GM21423 (cell line): Measurements from ENCODE around the gene TRPM2.

ENCODE experiments used
- ATAC-seq: cut with Tn5 transposase; IDR thresholded peaks from one replicate; pipeline ENCODE4 v1.9.1; 2021; ENCODE audit warnings: mild to moderate bottlenecking, moderate library complexity; ENCODE audit not compliant: unreplicated experiment

TRPM2 gene

DNA sequence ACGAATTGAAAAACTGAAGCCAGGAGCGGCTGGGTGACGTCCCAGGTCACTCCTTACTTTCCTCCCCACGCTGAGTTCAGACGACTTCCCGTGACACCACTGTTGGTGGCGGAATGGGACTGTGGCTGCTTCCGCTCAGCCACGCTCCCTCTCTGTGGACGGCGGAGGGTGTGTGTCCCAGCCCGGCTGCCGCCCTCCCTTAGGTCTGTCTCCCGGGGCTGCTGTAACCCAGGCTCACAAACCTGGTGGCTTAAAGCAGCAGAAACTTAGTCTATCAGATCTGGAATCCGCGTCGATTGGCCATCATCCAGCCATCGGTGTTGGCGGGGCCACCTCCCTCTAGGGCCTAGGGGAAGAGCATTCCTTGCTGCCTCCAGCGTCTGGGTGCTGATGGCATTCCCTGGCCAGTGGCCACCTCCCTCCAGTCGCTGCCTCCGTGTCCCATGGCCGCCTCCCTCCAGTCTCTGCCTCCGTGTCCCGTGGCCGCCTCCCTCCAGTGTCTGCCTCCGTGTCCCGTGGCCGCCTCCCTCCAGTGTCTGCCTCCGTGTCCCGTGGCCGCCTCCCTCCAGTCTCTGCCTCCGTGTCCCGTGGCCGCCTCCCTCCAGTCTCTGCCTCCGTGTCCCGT lies 17.5 kb downstream of the TRPM2 start:
- ATAC-seq, result no peak

DNA sequence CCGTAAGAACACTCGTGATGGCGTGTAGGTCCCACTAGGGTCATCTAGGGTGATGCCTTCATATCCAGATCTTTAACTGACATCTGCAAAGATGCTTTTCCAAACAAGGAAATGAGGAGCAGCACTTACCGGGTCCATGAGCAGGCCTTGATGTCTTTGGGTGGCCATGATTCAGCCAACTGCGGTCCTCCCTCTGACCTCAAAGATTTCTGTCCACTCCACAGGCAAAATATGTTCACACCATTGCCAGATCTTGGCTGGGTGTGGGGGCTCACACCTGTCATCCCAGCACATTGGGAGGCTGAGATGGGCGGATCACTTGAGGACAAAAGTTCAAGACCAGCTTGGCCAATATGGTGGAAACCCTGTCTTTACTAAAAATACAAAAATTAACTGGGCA lies 18.2 kb downstream of the TRPM2 start:
- no peak for ATAC-seq

DNA sequence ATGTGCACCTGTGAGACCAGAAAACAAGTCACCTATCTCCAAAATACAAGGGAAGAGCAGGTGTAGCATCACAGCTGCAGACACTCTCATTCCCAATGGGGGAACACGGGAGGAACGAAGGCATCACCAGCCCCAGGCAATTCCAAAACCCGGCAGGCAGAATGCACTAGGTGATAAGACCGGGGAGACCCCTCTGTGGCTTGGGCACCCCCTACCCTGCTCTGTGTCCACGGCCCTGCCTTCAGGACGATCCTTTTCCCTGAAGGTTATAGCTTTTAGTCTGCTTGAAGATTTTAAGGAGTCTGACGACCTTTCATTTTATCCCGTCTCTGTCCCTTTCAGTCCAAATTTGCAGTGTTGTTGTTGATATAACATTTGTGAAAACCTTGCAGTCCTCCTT lies 19.2 kb downstream of the TRPM2 start:
- ATAC-seq, result no peak

DNA sequence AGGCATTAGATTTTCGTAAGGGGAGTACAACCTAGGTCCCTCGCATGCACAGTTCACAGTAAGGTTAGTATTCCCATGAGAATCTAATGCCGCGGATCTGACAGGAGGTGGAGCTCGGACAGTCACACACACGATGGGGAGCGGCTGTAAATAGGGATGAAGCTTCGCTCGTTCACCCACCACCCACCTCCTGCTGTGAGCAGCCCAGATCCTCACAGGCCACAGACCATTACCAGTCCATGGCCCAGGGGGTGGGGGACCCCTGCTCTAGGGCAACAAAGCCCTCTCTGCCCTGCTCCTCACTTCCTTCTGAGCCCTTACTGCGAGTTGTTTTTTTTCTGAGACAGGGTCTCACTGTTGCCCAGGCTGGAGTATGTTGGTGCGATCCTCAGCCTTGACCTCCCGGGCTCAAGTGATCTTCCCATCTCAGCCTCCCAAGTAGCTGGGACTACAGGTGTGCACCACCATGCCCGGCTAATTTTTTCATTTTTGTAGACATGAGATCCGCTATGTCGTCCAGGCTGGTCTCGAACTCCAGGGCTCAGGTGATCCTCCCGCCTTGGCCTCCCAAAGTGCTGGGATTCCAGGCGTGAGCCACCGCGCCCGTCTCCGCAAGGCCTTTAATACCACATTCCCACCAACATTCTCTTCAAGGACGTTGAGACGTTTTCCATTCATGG lies 21.3 kb downstream of the TRPM2 start:
- no peak for ATAC-seq

DNA sequence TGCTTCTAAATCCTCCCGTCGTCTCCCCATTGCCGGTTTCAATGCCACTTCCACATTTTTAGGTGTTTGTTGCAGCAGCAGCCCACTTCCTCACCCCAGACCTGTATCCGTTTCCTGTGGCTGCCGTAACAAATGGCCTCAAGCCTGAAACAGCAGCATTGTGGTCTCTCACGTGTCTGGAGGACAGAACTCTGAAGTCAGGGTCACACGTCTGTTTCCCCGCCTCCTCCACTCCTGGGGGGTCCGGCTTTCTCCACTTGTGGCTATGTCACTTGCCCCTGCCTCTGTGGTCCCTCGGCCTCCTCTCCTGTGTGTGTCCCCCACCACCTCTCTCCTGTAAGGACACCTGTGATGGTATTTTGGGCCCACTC lies 21.8 kb downstream of the TRPM2 start:
- no peak for ATAC-seq

DNA sequence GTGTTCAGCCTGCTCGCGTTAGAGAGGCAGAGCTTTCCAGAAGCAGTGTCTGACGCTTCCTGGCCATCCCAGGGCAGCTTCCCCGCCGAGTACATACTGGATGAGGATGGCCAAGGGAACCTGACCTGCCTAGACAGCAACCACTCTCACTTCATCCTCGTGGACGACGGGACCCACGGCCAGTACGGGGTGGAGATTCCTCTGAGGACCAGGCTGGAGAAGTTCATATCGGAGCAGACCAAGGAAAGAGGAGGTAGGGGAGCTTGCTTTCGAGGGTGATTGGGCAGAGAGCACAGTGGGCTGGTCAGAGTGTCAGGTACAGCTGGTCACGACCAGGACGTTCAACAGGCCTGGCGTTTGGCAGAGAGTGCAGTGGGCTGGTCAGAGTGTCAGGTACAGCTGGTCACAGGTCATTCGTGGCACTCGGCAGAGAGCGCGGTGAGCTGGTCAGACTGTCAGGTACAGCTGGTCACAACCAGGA lies 22.4 kb downstream of the TRPM2 start:
- no peak for ATAC-seq

DNA sequence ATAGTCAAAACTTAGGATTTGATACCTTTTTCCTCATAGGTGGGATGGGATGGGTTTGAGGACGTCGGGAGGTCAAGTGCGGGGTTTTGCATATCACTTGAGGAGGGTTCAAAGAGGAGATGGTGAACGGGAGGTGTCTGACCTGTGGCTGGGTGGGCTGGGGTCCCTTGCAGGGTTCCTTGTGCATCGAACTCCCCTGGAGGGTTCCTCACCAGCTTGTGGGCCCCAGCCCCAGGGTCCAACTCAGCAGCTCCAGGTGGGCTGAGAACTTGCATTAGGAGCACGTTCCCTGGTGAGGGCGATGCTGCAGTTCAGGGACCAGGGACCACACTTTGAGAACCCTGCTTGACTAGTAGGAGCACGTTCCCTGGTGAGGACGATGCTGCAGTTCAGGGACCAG lies 23.2 kb downstream of the TRPM2 start:
- ATAC-seq, result no peak

DNA sequence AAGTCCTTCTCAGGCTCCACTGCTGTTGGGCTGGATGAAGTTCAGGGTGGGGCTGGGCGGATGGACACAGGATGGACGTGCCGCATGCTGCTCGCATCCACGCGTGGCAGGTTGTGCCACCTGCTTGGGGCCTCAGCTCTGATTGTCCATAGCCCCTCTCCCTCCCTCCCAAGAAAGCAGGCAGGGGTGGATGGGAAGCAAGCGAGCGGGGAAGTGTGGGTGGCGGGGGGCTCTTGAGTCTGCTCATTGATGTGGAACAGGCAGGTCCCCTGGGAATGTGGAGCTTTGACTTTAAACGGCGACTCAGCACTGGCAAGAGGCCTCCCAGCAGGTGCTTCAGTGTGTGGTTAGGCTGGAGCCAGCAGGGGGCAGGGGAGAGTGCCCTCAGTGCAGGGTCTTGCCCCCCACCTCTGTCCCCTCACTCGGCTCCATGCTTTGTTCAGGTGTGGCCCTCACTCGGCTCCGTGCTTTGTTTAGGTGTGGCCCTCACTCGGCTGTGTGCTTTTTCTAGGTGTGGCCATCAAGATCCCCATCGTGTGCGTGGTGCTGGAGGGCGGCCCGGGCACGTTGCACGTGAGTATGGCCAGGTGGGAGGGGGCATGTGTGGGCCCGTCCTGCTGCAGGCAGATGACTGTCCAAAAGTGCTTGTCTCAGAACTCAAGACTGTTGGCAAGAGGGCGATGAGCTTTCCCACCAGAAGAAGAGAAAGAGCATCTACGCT lies 23.9 kb downstream of the TRPM2 start:
- no peak for ATAC-seq

DNA sequence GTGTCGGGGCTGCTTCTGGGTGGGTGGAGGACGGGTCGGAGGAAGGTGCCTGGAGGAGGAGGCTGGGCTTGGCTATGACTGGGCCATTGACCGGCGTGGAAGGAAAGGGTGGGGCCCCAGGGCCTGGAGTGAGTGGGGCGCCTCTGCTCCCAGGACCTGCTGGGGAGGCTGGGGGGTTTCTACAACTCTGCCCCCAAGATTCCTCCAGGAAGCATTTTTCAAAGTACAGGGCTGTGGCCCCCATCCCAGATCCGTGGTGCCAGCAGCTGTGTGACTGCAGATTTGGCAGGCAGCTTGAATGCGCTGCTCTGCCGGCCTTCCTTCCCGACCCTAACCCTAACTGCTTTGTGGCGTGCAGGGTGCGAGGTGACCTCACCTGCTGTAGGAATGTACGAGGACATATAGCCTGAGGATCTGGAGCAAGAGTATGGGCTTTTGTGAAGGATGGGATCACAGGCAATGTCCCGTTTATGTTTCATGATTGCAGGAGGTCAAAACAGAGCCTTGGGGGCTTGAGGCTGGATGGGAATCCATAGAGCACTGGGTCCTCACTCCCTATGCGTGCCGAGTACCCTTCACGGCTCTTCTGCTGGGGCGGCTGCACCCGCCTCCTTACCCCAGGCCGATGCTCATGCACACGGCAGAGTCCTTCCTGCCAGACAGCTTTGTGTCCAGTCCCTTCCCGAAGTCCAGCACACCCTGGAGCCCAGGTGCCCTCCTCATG lies 24.7 kb downstream of the TRPM2 start:
- ATAC-seq, result no peak

DNA sequence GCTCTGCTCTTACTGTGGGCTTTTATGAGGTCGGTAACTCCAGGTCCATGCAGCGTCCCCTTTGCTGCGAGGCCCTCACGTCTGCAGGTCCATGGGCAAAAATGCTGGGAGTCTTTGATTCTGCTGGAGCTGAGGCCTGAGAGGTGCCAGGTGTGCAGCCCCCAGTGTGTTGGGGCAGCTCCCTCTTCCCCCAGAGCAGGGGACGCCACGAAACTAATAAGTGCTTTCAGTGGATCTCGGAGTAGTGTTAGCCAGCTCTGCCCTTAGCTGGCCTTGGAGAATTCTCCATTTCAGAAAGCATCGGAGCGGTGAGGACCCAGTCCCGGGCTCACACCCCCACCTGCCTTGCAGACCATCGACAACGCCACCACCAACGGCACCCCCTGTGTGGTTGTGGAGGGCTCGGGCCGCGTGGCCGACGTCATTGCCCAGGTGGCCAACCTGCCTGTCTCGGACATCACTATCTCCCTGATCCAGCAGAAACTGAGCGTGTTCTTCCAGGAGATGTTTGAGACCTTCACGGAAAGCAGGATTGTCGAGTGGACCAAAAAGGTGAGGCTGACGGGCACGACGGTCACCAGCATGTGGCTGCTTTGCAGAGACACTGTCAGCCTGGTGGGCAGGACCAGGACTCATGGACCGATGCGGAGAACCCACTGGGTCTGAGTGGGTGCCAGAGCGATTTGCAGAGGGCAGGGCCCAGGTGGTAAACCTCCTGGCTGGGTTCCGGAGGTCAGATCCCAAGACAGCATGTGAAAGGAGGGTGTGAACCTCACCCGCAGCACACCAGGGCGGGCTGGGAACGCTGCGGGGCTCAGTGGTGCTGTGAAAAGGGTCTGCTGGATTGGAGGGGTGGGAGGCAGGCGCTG lies 25.5 kb downstream of the TRPM2 start:
- ATAC-seq, result no peak

DNA sequence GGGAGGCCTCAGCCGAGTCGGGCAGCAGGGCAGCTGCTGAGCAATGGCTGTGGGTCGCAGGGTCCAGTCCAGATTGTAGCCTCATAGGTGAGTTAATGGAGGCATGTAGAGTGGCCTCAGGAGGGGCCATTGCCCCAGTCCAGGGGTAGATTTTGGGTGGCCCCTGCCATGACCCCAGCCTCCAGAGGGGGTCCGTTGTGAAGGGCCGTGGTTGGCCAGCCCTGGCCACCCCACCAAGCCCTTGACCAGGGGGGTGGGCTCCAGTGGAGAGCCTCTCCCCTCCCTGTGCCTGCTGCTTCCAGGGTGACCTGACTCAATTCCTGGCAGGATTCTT lies 26.1 kb downstream of the TRPM2 start:
- no peak for ATAC-seq

DNA sequence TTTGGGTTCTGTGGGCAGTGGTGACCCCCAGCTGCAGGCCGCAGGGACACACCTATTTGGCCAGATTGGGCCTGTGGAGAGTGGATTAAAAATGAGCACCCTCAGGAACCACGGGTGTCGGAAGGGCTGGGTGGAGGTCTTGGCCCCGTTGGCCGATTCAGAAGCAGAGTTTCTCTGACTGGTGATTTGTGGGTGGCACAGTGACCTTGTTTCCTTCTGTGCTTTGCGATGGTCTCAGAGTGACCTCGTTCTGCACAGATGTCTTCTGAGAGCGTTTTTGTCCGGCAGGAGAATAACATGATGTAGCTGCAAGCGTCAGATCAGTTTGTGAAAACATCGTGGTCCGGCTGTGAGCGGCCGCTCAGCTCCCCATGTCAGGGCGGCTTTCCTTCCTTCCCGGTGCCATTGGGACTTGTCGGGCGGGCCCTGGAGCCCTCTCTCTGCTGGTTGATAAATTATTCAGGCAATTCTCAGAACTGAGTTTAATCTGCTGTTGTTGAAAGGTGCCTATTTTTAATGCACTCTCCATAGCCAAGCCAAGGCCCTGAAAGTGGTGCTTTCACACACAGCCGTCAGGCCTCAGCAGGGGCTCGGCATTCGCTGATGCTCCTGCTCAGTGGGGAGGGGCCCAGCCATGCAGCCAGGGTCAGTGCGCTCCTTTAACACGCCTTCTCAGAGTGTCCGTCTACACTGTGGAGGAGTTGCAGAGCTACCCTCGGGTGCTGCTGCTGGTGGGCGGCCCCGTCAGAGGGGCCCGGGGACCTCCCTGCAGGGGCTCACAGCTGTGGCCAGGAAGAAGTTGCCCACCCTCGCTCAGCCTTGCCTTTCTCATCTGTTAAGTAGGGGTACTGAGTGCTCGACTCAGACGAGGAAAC lies 26.8 kb downstream of the TRPM2 start:
- ATAC-seq, result no peak

DNA sequence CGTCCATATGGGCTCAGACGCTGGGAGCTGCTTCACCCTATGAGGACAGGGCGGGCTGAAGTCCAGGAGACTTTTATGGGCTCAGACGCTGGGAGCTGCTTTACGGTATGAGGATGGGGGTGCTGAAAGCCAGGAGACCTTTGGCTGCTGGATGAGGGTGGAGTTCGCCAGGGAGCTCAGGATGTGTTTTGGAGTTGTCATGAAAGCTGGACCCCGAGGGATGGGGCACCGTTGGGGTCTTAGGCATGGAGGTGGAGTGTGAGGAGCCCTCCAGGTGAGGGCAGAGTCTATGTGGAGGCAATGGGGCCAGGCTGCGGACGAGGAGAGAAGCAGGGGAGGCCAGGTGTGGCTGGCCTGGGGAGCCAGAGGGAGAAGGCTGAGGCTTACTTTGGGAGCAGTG lies 27.5 kb downstream of the TRPM2 start:
- no peak for ATAC-seq

DNA sequence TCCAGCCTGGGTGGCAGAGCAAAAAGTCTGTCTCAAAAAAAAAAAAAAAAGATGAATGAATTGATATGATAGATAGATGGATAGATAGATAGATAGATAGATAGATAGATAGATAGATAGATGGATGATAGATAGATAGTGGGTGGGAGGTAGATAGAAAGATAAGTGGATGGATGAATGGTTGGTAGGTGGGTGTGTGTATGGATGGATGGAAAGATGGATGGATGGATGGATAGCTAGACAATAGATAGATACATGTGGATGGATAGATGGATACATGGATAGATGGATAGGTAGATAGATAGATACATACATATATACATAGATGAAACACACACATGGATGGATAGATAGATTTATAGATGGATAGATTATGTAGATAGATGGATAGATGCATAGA lies 28.5 kb downstream of the TRPM2 start:
- ATAC-seq, result no peak

DNA sequence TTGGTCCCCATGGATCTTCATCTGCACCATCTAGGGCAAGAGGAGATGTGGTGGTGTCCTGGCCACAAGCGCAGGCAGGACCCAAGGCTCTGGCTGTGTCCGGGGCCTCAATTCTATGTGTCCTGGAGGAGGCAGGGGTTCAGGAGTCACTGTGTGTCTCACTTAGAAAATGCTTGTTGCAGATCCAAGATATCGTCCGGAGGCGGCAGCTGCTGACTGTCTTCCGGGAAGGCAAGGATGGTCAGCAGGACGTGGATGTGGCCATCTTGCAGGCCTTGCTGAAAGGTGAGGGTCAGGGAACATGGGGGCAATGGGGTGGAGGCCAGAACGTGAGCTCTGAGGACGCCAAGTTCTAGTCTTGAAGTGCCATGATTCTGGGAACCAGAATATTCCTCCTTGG lies 29.1 kb downstream of the TRPM2 start:
- no peak for ATAC-seq

DNA sequence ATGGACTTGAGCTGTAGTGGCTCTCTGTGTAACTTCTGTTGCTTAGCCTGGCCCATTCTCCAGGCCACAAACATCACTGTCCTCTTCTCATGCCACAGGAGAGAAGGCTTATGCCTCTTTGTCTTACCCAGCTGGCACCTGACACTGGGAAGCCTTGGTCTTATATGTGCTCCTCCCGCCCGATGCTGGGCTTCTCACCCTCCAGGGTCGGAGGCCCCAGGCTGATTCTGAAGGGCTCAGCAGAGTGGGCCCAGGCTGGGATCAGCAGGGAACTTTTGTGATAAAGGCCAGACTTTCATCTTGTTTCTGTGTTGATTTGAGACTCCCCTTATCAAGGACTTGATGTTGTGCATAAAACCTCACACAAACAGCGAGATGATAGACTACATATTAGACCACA lies 29.8 kb downstream of the TRPM2 start:
- no peak for ATAC-seq

DNA sequence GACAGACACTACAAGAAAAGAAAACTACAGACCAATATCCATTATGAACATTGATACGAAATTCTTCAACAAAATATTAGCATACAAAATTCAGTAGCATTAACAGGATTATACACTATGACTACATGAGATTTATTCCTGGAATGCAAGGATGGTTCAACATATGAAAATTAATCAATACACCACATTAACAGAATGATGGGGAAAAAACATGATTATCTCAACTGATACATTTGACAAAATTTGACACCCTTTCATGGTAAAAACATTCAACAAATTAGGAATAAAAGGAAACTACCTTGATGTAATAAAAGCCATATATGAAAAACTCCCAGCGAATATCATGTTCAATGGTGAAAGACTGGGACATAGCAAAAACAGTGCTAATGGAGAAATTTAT lies 31.5 kb downstream of the TRPM2 start:
- no peak for ATAC-seq

DNA sequence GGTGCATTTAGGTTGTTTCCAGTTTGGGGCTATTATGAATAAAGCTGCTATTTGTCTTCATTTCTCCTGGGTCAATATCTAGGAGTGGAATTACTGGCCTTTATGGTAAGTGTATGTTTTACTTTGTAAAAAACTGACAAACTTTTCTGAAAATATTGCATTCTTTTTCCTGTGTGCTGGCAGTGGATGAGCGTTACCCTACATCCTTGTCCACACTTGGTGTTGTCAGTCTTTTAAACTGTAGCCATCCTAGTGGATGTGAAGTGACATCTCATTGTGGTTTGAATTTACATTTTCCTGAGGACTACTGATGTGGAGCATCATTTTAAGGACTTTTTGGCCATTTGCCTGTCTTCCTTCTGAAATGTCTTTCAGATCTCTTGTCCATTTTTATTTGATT lies 35.9 kb downstream of the TRPM2 start:
- ATAC-seq, result no peak

DNA sequence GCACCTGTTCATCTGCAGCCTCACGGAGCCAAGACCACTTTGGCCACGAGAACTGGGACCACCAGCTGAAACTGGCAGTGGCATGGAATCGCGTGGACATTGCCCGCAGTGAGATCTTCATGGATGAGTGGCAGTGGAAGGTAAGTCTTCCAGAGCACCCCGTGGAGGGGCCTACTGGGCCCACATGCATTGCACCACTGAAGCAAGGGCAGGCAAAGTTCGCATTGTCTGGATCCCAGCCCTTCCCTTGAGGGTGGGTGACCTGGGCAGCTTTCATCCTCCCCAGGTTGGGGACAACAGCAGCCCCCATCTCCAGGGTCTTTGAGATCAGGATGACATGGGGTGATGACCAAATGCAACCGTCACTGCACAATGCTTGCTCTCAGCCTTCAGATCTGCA lies 37.5 kb downstream of the TRPM2 start:
- ATAC-seq, result no peak
